ENCODE data around the gene CDC42EP3. TPM values are rescaled to one million over a fixed set of nuclear protein-coding genes. Genes with fewer than 3 reads are reported as not detected.

CDC42EP3 gene
- total RNA-seq, 1 donor from 2014 or later: 194 TPM

GRCh38 chr2:37659723-37660122, 11.7 kb downstream of the CDC42EP3 start:
- no peak for DNase-seq (ENCODE audit: low spot score)
- intact Hi-C loops (cut with DNase I): loop anchor here (5.0 to 10.0 kb wide), 2 partner anchors 152 to 215 kb away; no protein-coding TSS in a partner anchor

- DNase-seq (ENCODE audit: low spot score): no peak
- intact Hi-C loops (cut with DNase I): loop anchor here (5.0 to 10.0 kb wide), 2 partner anchors 151 to 216 kb away; no protein-coding TSS in a partner anchor
Observed at GRCh38 chr2:37658682-37659081, 12.8 kb downstream of the CDC42EP3 start.

- no peak for DNase-seq (ENCODE audit: low spot score)
- intact Hi-C loops (cut with DNase I): loop anchor here (5.0 to 10.0 kb wide), 2 partner anchors 150 to 217 kb away; no protein-coding TSS in a partner anchor
Observed at GRCh38 chr2:37657471-37657870, 14.0 kb downstream of the CDC42EP3 start.

GRCh38 chr2:37656512-37657423, 14.7 kb downstream of the CDC42EP3 start:
- intact Hi-C loops (cut with DNase I): loop anchor here (5.0 to 10.0 kb wide), 2 partner anchors 149 to 218 kb away; no protein-coding TSS in a partner anchor
- no peak for DNase-seq (ENCODE audit: low spot score)

- intact Hi-C loops (cut with DNase I): loop anchor here (5.0 to 10.0 kb wide), 2 partner anchors 148 to 220 kb away; no protein-coding TSS in a partner anchor
- DNase-seq (ENCODE audit: low spot score): no peak
Observed at GRCh38 chr2:37654932-37655841, 16.3 kb downstream of the CDC42EP3 start.

GRCh38 chr2:37654419-37654818, 17.0 kb downstream of the CDC42EP3 start:
- intact Hi-C loops (cut with DNase I): loop anchor here (10.0 kb wide), 1 partner anchor 220 kb away; no protein-coding TSS in a partner anchor

GRCh38 chr2:37653805-37654378, 17.6 kb downstream of the CDC42EP3 start:
- DNase-seq (ENCODE audit: low spot score): peak; percentile 87
- intact Hi-C loops (cut with DNase I): loop anchor here (10.0 kb wide), 1 partner anchor 221 kb away; no protein-coding TSS in a partner anchor

More at GRCh38 chr2:37654419-37654818, 17.0 kb downstream of the CDC42EP3 start:
- no peak for DNase-seq (ENCODE audit: low spot score)

- DNase-seq (ENCODE audit: low spot score): no peak
- intact Hi-C loops (cut with DNase I): loop anchor here (10.0 kb wide), 1 partner anchor 222 kb away; no protein-coding TSS in a partner anchor
Observed at GRCh38 chr2:37653093-37653492, 18.3 kb downstream of the CDC42EP3 start.

GRCh38 chr2:37652199-37652640, 19.2 kb downstream of the CDC42EP3 start:
- intact Hi-C loops (cut with DNase I): loop anchor here (1.0 to 10.0 kb wide), 2 partner anchors 17 to 223 kb away; no protein-coding TSS in a partner anchor
- no peak for DNase-seq (ENCODE audit: low spot score)

- DNase-seq (ENCODE audit: low spot score): no peak
Observed at GRCh38 chr2:37650548-37651093, 20.8 kb downstream of the CDC42EP3 start.

GRCh38 chr2:37649518-37649917, 21.9 kb downstream of the CDC42EP3 start:
- no peak for DNase-seq (ENCODE audit: low spot score)
- intact Hi-C loops (cut with DNase I): no loop called here

More at GRCh38 chr2:37650548-37651093, 20.8 kb downstream of the CDC42EP3 start:
- intact Hi-C loops (cut with DNase I): loop anchor here (10.0 kb wide), 1 partner anchor 224 kb away; no protein-coding TSS in a partner anchor

GRCh38 chr2:37648331-37649011, 23.0 kb downstream of the CDC42EP3 start:
- intact Hi-C loops (cut with DNase I): no loop called here
- peak; percentile 90 for DNase-seq (ENCODE audit: low spot score)

GRCh38 chr2:37647971-37648330, 23.5 kb downstream of the CDC42EP3 start:
- intact Hi-C loops (cut with DNase I): no loop called here
- DNase-seq (ENCODE audit: low spot score): no peak

- no peak for DNase-seq (ENCODE audit: low spot score)
- intact Hi-C loops (cut with DNase I): no loop called here
Observed at GRCh38 chr2:37645836-37646235, 25.6 kb downstream of the CDC42EP3 start.

GRCh38 chr2:37645362-37645761, 26.1 kb downstream of the CDC42EP3 start:
- intact Hi-C loops (cut with DNase I): no loop called here
- DNase-seq (ENCODE audit: low spot score): no peak

GRCh38 chr2:37644191-37644590, 27.3 kb downstream of the CDC42EP3 start:
- no peak for DNase-seq (ENCODE audit: low spot score)
- intact Hi-C loops (cut with DNase I): no loop called here

GRCh38 chr2:37643730-37644078, 27.7 kb downstream of the CDC42EP3 start:
- no peak for DNase-seq (ENCODE audit: low spot score)
- intact Hi-C loops (cut with DNase I): no loop called here

Measured in cardiac septum (tissue), 1 donor.